ENCODE data around the gene BRF1. TPM values are rescaled to one million over a fixed set of nuclear protein-coding genes. Genes with fewer than 3 reads are reported as not detected.
A peak's percentile ranks its signal among the peaks of the same experiment; 100 is the strongest.

Gene BRF1
- total and polyA plus RNA-seq, 2 of the 13 experiments (the other 11 are each of a cell fraction or from before 2014, with no cell fraction given), result 5.1 to 11.0 TPM

DNA sequence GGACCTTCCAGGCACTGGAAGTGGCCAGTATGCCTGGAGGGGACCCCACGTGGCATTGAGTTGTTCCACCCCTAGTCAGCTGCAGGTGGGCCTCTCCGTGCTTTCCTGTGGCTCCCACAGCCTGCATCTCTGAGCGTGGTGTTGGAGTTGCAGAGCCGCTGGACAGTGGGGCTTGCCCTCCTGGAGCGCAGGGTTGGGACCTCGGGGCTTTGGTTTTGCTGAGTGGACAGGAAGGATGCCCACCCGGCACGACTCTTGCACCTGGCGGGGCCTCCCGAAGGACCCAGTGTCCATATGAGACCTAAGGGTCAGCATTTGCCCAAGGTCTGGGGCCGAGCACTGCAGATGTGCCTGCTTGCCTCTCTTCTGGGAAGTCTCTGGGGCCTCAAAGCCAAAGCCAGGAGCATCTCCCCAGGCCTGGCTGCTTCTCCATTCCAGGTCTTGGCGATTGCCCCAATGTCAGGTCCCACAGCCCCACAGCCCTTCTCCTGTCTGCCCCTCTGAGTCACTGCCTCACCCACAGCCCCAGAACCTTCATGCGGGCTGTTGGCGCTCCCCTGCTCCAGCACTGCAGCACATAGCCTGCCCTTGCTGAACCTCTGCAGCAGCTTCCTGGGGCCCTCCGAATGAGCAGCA lies 15.3 kb upstream of the BRF1 start (continued):
- TF ChIP-seq CAMTA2 (CRISPR knock-in tag; IDR thresholded peaks at IDR 0.05; ENCODE audit: borderline replicate concordance), result no peak
- TF ChIP-seq, protein P1, sequence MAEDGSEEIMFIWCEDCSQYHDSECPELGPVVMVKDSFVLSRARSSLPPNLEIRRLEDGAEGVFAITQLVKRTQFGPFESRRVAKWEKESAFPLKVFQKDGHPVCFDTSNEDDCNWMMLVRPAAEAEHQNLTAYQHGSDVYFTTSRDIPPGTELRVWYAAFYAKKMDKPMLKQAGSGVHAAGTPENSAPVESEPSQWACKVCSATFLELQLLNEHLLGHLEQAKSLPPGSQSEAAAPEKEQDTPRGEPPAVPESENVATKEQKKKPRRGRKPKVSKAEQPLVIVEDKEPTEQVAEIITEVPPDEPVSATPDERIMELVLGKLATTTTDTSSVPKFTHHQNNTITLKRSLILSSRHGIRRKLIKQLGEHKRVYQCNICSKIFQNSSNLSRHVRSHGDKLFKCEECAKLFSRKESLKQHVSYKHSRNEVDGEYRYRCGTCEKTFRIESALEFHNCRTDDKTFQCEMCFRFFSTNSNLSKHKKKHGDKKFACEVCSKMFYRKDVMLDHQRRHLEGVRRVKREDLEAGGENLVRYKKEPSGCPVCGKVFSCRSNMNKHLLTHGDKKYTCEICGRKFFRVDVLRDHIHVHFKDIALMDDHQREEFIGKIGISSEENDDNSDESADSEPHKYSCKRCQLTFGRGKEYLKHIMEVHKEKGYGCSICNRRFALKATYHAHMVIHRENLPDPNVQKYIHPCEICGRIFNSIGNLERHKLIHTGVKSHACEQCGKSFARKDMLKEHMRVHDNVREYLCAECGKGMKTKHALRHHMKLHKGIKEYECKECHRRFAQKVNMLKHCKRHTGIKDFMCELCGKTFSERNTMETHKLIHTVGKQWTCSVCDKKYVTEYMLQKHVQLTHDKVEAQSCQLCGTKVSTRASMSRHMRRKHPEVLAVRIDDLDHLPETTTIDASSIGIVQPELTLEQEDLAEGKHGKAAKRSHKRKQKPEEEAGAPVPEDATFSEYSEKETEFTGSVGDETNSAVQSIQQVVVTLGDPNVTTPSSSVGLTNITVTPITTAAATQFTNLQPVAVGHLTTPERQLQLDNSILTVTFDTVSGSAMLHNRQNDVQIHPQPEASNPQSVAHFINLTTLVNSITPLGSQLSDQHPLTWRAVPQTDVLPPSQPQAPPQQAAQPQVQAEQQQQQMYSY (CRISPR knock-in tag; IDR thresholded peaks at IDR 0.05), result peak; percentile 49; the same call in 1 of the 2 replicates
- TF ChIP-seq ARHGAP35 (CRISPR knock-in tag; IDR thresholded peaks at IDR 0.05; ENCODE audit: borderline replicate concordance), result no peak

DNA sequence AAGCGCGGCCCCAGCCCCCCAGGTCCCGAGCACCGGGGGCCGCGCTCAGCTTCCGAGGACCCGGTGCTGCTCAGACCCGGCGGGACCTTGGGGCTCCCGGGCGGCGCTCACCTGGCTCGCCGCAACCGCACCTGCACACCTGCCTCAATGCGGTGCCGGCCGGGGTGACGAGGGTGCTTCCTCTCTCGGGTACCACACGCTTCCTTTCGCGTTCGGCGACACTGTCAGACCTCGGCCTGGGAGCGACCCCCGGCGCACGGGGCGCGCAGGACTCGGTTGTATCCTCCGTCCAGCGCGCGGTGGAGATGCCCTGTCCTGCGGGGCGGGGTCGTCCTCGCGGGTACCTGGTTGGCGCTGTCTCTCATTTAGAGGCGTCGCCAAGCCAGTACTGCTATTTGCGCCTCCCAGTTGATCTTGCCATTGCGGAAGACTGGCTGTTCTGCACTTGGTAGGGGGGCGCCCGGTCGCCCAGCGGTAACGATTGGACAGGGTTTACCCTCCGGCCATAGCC lies 14.5 kb upstream of the BRF1 start:
- Histone ChIP-seq H2AFZ (ENCODE audit: low read length) (no peak overlapping the region), H3K9me3 (ENCODE audit: low read length) (no peaks in the 10 kb centered on the region), H3K79me2 (ENCODE audit: insufficient read depth, low read length) (peaks cover 29% of the 10 kb centered on the region), H3K27me3 (ENCODE audit: control insufficient read depth in 1 of 2, insufficient read depth in 2 of 2, low read length in 2 of 2) (no peaks in the 10 kb centered on the region), H3K9ac (ENCODE audit: insufficient read depth, low read depth, low read length) (peak overlapping the region; percentile 64), H3K4me1 (ENCODE audit: insufficient read depth, low read length) (peaks cover 24% of the 10 kb centered on the region), H3K27ac (ENCODE audit: extremely low read length, insufficient read depth, low read length) (no peak overlapping the region), H3K4me3 (replicated peaks in 1 of 3; ENCODE audit: insufficient read depth in 1 of 3, low read depth in 2 of 3, low read length in 3 of 3) (peak overlapping the region; percentile 55 to 94 (median 87)), H4K20me1 (ENCODE audit: insufficient read depth, low read length) (peaks cover 4% of the 10 kb centered on the region; the same call in 1 of the 2 replicates), H3K4me2 (ENCODE audit: low read depth, low read length) (peak overlapping the region; percentile 95), H3K36me3 (replicated peaks in 1 of 2; ENCODE audit: control insufficient read depth in 1 of 2, insufficient read depth in 2 of 2, low read length in 2 of 2) (no peaks in the 10 kb centered on the region)
- FAIRE-seq (no peak), DNase-seq (ENCODE audit: low spot score) (peak; percentile 41), ATAC-seq (peak; percentile 71)
- in situ Hi-C loops (cut with HindIII; ENCODE audit: extremely low pct_ligation_motif_present, low pct_unique_long_range_greater_than_20kb), result no loop called here
- no TSS peak for BruUV-seq (replicated peaks)
- intact Hi-C loops (cut with micrococcal nuclease; ENCODE audit: unreplicated experiment), result loop anchor here (2.0 to 10.0 kb wide), 2 partner anchors 38 to 180 kb away; partner anchors contain the start of gene TEDC1
- 0% methylated on average over 2 of the region's 54 CpGs for WGBS (ENCODE audit: low lambda C conversion rate)
- CTCF ChIA-PET (ENCODE audit: low intra/inter-chr PET ratio, low total read pairs), result no interaction called here
- POLR2A ChIA-PET, result interaction anchor here (2.0 to 2.2 kb wide), 2 partner anchors 14 kb away, joined by 7 to 34 read pairs; partner anchors contain the start of gene BRF1
- TF ChIP-seq, protein P2, sequence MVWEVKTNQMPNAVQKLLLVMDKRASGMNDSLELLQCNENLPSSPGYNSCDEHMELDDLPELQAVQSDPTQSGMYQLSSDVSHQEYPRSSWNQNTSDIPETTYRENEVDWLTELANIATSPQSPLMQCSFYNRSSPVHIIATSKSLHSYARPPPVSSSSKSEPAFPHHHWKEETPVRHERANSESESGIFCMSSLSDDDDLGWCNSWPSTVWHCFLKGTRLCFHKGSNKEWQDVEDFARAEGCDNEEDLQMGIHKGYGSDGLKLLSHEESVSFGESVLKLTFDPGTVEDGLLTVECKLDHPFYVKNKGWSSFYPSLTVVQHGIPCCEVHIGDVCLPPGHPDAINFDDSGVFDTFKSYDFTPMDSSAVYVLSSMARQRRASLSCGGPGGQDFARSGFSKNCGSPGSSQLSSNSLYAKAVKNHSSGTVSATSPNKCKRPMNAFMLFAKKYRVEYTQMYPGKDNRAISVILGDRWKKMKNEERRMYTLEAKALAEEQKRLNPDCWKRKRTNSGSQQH (CRISPR knock-in tag; IDR thresholded peaks at IDR 0.05; ENCODE audit: low read depth), result no peak
- TF ChIP-seq MLLT10 (CRISPR knock-in tag; IDR thresholded peaks at IDR 0.05) (no peak), ZNF777 (CRISPR knock-in tag; IDR thresholded peaks at IDR 0.05) (peak; percentile 58; the same call in 1 of the 2 replicates), HDAC1 (CRISPR knock-in tag; IDR thresholded peaks at IDR 0.05) (0 out of 2 replicates have a peak, but pooled peaks have one; percentile 48), DR1 (CRISPR knock-in tag; IDR thresholded peaks at IDR 0.05) (0 out of 2 replicates have a peak, but pooled peaks have one; percentile 38), YEATS4 (CRISPR knock-in tag; IDR thresholded peaks at IDR 0.05; ENCODE audit: borderline replicate concordance) (0 out of 2 replicates have a peak, but pooled peaks have one; percentile 3), ZNF501 (CRISPR knock-in tag; IDR thresholded peaks at IDR 0.05) (peak; percentile 44; the same call in 1 of the 2 replicates), ZNF768 (CRISPR knock-in tag; IDR thresholded peaks at IDR 0.05) (peak; percentile 44; the same call in 1 of the 2 replicates), STAG1 (CRISPR knock-in tag; IDR thresholded peaks at IDR 0.05) (0 out of 2 replicates have a peak, but pooled peaks have one; percentile 9), ZNF264 (CRISPR knock-in tag; IDR thresholded peaks at IDR 0.05) (no peak)

Data from HepG2 (cell line).